Colon (tissue), 2 donors: Measurements from ENCODE around the gene LPP.

Experiments used
- FAIRE-seq: peaks from 2 replicates; lab custom pipeline; 2012; peaks lifted over from hg19 to GRCh38; lab: Jason Lieb, UNC
- donor health status: control.
- donor health status: control.

The LPP gene

DNA sequence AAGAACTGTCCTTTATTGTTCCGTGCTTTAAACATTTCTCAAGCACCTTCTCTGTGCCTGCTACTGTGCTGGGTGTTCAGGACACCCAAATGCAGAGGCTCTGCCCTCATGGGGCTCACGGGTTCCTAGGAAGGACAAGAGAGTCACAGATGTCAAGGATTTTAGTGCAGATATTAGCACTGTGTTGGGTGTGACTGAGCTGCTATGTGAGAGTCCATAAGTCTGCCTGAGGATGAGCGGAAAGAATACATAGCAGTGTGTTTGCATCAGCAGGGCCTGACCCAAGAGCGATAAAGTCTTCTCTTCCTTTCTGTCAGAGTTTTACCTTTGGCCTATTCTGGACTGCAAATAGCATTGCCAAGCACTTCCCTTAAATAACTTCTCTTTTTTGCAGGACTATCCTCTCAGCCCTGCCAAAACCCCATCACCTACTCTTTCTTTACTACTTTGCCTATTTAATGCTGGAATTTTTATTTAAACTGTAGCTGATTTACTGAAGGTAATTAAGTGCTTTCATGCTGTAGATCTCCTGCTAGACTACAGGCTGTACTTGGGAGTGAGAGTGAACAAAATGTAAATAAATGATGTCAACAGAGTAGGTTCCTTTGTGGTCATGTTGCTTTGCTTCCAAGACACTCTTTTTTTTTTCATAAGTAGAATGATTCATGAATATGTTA is 558.4 kb downstream of the LPP start:
- FAIRE-seq: no peak

- FAIRE-seq: no peak
Measured at GRCh38 chr3:188712991-188713390, 559.0 kb downstream of the LPP start.

DNA sequence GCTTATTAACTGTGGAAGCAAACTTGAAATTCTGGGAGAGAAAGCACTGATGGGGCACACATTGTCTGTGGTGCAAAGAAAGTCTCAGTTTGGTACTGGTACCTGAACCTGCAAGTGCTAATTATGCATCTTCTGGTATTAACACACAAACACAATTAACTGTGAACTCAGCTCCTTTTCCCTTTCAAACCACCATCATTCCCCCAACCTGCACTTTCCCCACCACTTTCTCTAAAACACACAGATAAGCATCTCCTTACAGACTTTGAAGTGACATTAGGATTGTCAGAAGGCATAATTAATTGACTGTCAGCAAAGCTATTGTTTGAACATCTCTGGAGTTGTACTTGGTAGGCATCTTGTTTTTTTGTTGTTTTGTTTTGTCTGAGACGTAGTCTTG is 565.6 kb downstream of the LPP start:
- FAIRE-seq: no peak

DNA sequence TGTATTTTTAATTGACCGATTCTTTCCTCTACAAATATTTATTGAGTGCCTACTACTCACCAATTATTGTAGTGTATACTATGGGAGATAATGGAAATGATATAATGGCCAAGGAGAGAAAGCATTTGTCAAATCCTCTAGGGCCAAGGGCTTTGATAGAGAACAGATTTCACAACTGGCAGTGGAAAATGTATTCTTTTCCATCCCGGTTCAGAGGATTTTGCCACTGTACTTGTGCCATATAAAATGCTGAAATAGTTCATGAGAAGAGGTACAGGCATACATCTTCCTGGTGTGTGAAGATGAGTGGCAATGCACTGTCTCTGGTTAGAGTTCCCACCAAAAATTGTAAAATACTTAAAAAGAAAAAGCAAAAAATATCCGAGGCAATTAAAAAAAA is 566.3 kb downstream of the LPP start:
- no peak for FAIRE-seq

DNA sequence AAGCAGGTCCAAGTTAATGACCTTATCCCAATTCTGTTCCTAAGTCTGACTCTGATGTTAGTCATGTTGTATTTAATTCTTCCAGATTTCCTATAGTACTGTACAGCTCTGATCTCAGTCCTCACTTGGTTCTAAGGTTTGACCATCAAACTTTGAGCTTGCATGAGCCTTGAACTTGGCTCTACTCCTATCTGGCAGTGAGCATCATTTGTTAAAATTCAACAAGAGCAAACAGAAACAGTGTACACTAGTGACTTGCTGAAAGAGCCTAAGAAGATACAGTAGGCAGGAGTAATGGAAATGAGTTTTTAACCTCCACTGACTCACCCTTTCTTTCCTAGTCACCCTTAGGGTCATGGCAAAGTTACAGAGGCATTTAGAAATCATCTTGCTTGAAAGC is 566.7 kb downstream of the LPP start:
- no peak for FAIRE-seq

- FAIRE-seq: no peak
Measured at GRCh38 chr3:188721312-188721711, 567.4 kb downstream of the LPP start.

DNA sequence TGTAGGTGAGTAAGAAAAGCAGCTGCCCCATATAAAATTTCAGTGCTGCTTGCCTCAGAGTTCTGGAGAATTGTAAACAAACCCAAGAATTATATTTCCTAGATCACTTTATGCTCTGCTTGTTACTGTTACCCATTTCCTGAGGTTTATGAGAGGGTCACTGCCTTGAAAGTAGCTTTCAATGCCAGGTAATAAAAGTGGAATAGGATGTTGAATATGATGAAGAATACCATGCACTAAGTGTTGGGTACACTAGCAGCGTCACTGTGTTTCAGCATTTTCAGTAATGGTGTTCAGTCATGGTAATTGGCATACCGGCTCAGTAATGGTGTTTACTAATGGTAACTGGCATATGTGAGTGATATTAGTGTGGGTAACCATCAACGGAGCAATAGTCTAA is 568.0 kb downstream of the LPP start:
- no peak for FAIRE-seq

GRCh38 chr3:188722963-188723362 is 569.0 kb downstream of the LPP start:
- no peak for FAIRE-seq

DNA sequence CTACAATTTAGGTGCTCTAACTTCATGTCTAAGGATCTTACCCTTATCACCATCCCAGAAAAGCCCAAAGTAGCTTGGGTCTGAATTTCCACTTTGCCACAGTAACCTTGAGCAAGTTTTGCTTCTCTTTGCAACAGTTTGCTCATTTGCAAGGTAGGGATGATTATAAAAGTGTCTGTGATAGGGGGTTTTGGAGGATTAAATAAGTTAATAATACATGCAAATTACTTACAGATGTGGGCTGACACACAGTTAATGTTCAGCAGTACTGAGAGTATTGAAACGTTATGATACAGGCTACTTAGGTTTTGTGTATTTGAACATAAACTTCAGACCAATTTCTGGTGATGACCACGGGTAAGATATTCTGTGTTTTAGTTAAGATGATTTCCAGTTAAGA is 573.1 kb downstream of the LPP start:
- no peak for FAIRE-seq

DNA sequence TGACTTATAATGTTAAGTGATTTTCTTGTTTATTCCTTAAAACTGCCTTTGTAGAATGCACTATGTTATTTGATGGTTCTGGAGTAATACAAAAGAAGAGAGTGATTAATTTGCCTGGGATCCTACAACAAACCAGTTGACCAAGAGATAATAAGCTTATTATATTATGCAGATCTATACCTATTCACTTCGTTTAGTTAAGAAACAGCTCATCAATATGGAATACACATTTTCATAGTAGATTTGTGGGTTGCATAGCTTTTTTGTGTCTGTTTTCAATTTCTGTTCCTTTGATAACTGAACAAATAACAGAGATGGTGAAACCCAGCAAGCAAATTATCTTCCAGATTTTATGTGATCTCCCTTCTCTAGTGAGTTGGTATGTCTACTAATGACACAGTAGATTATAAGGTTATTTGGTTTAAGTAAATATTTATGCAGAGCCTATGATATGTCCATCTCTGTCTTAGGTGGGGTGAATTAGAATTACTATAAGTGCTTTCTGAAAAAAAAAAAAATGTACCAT is 574.5 kb downstream of the LPP start:
- no peak for FAIRE-seq

DNA sequence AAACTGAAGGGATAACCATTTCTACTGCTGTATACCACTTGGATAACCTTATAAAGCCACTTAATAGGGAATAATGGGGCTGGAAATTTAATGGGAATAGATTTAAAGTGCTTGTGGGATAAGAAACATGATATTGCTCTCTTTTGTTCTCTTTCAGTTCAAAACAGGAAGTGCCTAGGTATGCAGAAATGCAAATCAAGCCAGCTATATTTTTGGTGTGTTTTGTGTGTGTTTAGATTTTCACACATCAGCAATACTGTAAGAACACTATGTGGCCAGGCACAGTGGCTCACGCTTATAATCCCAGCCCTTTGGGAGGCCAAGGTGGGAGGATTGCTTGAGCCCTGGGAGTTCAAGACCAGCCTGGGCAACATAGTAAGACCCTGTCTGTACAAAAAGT is 575.5 kb downstream of the LPP start:
- no peak for FAIRE-seq

DNA sequence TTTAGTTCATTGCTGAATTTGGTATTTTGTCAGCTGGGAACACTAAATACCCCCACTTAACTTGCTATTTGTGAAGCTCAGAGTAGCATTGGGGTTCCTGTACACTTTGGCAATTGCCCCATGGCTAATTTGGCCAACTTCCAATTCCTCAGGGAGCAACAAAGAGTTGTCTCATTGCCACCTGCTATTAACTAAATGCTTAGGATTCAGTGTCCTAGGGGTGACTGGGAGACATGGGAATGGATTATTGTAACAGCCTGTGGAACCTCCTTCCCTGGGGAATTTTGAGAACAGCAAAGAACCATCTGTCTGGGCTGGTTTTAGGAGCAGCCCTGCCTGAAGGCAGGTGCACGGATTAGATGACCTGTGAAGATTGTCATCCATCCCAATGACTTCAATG is 580.4 kb downstream of the LPP start:
- FAIRE-seq: no peak

- no peak for FAIRE-seq
Measured at GRCh38 chr3:188739511-188739910, 585.6 kb downstream of the LPP start.

- FAIRE-seq: no peak
Measured at GRCh38 chr3:188740010-188740409, 586.1 kb downstream of the LPP start.

GRCh38 chr3:188742755-188743550 is 589.0 kb downstream of the LPP start:
- FAIRE-seq: no peak

GRCh38 chr3:188744166-188744565 is 590.2 kb downstream of the LPP start:
- FAIRE-seq: no peak

- FAIRE-seq: no peak
Measured at GRCh38 chr3:188745031-188745430, 591.1 kb downstream of the LPP start.

DNA sequence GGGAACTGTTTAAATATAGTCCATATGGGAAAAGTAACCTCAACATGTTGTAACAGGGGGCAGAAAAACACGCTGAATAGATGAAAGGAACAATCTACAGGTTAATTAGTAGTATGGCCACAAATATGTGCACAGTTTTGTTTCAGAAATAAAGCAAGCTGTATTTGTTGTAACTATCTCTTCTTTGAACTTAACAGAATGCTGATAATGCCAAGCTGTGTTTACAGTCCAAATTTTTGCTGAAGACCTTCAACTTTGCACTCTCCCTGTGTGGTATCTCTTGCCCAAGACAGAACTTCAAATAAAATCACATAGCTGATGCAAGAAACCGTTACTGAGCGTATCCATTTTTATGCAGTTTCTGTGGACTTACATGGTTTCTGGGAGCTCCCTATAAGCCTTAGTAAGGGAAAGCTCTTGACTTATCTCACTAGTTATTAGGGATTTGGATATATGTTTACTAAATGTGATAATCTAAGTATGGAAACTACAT is 592.4 kb downstream of the LPP start:
- FAIRE-seq: no peak

GRCh38 chr3:188747489-188747888 is 593.5 kb downstream of the LPP start:
- FAIRE-seq: no peak

GRCh38 chr3:188749010-188749617 is 595.2 kb downstream of the LPP start:
- FAIRE-seq: no peak

GRCh38 chr3:188749830-188750229 is 595.9 kb downstream of the LPP start:
- FAIRE-seq: no peak

DNA sequence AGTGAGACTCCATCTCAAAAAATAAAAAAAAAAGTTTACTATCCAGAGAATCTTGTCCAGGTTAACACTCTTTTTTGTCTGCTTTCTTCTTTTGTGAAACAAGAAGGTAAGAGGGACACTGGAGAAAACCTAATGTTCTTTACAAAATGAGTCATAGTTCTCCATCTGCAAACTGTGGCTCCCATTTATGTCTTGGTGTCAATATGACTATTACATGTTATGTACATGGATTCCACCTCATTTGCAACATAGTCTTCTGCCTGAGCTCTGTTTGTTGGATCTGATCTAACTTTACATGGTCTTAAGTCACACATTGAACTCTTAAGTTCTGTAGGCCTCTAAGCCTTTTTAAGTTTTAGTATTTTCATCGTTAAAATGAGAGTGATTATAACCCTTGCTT is 596.7 kb downstream of the LPP start:
- no peak for FAIRE-seq

GRCh38 chr3:188752850-188753249 is 598.9 kb downstream of the LPP start:
- no peak for FAIRE-seq
